Stimulated activated CD8-positive, alpha-beta memory T cell treated with anti-CD3 and anti-CD28 coated beads, Interleukin-4, amount 100 ng/mL, for 24 hours (primary cell): Measurements from ENCODE around the gene LAMP1.
"Not testable (repeated sequence)": the region's sequence is repeated elsewhere in the genome, so short reads cannot be mapped to it uniquely, and the experiment has no call there.

Experiments
- DNase-seq: peaks from one replicate; pipeline ENCODE4 v3.0.0-alpha.2; 2020; ENCODE audit warnings: low read depth

Gene LAMP1

DNA sequence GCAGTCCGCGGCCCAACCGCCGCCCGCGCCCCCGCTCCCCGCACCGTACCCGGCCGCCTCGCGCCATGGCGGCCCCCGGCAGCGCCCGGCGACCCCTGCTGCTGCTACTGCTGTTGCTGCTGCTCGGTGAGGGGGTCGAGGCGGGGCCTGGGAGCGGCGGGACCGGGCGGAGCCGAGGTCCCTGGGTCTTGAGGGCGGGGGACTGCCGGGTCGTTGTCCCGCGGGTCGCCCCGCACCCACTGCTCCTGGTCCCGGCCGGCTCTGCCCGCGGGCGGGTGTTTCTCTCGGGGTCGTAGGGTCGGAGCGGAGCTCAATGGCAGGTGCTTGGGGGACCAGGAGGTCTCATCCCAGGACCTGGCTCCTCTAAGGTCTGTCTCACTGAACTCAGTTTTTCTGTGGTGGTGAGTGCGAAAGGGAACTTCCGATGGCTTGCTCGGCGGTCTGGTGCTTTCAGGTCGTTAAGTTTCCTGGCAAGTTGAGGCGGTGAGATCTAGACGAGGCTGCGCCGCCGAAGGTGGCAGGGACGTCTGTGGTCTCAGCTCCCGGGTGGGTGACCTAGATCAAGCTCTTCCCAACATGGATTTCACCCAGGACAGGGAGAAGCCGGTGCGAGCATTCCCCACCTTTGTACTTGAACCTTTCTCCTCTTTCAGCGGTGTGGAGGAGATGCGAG lies 467 bp downstream of the LAMP1 start:
- peak; percentile 33 for DNase-seq

DNA sequence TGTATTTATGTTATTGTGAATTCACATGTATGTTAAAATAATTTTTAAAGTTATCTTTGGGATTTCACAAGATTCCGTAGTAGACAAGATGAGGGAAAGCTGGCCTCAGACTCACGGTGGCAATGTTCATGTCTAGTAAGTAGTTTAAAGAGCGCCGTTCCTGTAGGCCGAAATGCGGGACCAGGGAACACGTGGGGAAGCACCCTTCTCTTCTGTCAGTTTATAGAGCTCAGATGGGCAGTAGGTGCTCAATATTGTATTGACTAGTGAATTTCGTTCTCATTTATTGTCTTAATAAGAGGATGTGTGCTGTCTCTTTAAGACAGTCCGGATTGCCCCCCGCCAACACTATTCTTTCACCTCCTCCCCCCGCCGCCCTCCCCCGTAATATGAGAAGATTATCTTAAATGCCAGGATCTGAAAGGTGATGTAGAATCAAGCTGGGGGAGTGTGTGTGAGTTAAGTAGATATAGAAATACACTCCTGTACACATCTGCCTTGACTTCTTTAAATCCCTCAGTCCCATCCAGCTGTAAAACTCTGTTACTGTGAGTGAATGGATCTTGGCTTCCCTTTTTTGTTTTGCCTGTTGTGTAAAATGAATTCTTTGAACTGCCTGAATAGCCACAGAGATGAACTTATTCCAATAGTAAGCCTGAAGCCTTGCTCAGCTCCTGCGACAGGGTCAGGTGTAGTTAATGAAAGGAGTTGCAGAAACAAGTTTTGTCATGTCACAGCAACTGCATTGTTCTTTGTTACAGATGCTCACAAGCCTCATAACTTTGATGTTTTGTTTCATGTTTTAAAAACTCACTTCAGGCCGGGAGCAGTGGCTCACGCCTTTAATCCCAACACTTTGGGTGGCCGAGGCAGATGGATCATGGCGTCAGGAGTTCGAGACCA lies 1.3 kb downstream of the LAMP1 start:
- no peak for DNase-seq

DNA sequence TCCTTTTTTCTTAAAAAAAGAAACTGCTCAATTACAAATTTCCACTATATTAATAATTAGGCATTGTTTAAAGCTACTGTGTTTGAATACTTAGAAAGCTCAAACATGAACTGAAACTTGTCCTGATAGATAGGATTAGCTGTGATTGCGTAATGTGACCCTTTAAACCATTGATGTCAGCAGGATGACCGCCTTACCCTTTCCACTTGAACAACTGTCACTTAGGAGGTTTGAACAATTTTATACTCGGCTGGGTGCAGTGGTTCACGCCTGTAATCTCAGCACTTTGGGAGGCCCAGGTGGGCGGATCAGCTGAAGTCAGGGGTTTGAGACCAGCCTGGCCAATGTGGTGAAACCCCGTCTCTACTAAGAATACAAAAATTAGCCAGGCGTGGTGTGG lies 2.9 kb downstream of the LAMP1 start:
- DNase-seq, result no peak

DNA sequence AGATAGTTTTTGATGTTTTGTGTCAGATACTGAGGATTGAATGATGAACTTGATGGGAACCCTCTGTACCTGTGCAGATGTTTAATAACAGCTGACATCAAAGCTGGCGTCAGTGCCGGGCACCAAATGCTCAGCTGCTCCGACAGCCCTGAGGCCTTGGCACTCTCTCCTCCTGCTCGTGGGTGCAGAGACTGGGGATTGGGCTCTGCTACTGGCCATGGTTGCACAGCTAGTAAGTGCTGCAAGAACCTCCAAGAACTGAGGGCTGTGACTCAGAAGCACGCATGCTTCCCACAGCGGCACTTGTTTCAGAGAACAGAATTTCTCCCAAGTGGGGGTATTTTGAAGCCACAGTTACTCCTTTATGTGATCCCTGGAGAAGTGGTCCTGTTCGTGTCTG lies 5.9 kb downstream of the LAMP1 start:
- DNase-seq, result no peak

DNA sequence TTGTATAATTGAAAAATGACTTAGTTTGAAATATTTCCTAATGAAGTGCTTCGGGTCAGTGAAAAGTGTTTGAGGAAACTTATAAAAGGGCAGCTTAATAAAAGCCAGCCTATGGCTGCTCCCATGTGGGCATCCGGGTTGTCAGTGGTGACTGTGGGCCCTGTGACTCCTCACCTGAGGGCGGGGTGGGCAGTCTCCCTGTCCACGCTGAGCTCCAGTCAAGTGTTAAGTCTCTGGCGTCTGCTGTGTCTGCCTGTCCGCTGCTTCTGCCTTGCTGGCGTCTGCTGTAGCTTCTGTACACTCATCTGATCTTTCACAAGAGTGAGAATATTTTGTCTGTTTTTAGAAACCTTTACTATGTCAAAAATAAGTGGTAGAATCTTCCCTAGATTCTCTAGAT lies 7.1 kb downstream of the LAMP1 start:
- no peak for DNase-seq

DNA sequence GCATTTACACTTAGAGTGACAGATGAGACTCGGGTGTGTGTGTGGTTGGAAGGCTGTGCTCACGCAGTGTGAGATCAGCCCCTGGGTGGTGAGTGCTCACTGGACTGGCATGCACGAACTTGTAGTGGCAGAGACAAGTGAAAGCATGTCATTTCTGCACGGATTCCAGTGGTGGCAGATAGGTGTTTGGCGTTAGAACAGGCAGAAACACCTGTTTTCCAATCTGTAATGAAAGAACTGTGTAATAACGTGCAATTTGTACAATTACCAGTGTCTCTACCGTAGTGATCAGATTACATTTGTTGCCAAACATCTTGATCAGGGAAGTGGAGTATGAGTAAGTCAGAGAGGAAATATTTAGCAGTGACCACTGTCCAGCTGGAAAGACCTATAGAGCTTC lies 8.2 kb downstream of the LAMP1 start:
- no peak for DNase-seq

DNA sequence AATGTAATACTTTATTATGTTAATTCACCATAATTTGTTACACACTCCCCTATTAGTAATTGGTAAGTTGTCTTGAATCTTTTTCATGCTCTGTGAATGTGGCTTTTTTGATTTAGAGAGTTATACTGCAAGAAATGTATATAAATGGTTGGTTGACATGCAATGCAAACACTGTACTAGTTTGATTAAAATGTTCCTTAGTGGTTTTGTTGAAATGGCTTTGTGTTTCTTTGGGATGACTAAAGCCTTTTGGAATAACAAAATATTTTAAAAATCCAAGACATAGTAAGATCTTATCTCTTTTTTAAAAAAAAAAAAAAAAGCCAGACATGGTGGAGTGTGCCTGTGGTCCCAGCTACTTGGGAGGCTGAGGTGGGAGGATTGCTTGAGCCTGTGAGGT lies 10.5 kb downstream of the LAMP1 start:
- DNase-seq, result no peak

DNA sequence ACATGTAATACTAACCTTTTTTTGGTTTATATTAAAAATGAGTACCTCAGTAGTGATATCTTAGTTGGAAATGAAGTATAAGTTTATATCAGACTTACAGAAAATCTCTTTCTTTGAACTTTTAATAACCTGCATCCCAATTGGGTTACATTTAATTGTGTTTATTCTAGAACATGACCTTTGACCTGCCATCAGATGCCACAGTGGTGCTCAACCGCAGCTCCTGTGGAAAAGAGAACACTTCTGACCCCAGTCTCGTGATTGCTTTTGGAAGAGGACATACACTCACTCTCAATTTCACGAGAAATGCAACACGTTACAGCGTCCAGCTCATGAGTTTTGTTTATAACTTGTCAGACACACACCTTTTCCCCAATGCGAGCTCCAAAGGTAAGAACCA lies 12.4 kb downstream of the LAMP1 start:
- no peak for DNase-seq

DNA sequence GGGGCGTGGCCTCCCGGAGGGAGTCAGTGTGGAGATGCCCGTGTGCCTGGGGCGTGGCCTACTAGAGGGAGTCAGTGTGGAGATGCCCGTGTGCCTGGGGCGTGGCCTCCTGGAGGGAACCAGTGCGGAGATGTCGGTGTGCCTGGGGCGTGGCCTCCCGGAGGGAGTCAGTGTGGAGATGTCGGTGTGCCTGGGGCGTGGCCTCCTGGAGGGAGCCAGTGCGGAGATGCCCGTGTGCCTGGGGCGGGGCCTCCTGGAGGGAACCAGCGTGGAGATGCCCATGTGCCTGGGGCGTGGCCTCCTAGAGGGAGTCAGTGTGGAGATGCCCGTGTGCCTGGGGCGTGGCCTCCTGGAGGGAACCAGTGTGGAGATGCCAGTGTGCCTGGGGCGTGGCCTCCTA lies 17.1 kb downstream of the LAMP1 start:
- not testable (repeated sequence) for DNase-seq

DNA sequence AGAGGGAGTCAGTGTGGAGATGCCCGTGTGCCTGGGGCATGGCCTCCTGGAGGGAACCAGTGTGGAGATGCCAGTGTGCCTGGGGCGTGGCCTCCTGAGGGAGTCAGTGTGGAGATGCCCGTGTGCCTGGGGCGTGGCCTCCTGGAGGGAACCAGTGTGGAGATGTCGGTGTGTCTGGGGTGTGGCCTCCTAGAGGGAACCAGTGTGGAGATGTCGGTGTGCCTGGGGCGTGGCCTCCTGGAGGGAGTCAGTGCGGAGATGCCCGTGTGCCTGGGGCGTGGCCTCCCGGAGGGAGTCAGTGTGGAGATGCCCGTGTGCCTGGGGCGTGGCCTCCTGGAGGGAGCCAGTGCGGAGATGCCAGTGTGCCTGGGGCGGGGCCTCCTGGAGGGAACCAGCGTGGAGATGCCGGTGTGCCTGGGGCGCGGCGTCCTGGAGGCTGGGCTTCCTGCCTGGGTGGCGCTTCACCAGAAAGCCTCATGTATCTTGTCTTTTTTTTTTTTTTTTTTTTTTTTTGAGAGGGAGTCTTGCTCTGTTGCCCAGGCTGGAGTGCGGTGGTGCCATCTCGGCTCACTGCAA lies 17.9 kb downstream of the LAMP1 start:
- not testable (repeated sequence) for DNase-seq

DNA sequence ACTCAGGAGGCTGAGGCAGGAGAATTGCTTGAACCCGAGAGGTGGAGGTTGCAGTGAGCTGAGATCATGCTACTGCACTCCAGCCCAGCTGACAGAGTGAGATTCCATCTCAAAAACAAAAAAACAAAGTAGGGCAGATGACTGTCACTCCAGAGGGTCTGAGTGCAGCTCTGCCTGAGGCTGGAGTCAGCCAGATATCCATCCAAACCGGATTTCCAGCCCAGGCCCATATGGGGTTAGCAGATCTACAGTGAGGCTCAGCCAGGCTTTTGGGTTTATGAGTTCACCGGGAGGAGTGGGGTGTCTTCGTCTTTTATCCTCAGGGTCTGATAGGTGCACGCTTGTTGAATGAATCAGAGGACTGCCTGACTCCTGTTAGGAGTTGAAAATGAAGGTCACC lies 19.0 kb downstream of the LAMP1 start:
- no peak for DNase-seq

DNA sequence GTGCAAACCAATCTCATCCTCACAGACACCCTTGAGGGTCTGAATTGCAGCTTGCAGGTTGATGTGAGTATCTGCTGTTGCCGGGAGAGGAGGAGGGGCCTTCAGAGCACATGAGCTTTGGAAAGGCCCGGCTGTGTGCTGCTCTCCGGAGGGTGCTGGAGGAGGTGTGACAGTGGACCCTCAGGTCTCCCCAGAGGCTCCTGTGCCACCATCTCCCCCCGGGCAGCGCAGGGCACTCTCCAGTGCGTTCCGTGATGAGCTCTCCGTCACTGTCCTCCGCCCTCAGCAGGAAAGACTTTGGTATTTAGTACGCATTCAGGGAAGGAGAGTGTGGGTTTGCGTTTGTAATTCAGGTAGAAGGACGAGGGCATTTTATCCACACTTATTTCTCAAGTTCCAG lies 20.0 kb downstream of the LAMP1 start:
- DNase-seq, result no peak

DNA sequence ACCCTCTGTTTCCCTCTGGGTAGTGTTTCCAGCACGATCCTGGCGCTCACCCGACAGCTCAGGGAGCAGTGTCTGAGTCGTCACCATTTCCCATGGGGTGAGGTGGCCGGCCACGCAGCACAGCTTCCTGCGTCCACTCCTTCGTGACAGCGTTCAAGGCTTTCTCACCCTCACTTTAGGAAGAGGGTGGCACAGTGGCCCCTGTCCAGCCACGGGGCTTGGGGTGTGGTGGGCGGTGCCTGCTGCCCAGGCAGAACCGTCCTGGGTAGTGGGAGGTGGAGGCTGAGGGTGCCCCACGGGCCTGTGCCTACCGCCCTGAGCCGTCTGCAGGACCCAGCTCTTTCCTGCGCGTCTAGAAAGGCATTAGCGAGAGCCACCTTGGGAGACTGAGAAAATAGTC lies 21.9 kb downstream of the LAMP1 start:
- DNase-seq, result no peak

DNA sequence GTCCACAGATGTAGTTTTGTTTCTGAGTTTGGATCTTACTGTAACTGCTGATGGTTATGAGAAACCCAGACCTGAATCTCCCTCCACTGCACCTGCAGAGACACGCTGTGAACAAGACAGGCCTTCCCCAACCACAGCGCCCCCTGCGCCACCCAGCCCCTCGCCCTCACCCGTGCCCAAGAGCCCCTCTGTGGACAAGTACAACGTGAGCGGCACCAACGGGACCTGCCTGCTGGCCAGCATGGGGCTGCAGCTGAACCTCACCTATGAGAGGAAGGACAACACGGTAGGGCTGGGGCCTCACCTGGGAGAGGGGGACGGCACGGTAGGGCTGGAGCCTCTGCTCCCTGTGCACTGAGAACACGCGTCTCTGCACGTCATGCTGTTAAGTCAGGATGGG lies 22.3 kb downstream of the LAMP1 start:
- no peak for DNase-seq

DNA sequence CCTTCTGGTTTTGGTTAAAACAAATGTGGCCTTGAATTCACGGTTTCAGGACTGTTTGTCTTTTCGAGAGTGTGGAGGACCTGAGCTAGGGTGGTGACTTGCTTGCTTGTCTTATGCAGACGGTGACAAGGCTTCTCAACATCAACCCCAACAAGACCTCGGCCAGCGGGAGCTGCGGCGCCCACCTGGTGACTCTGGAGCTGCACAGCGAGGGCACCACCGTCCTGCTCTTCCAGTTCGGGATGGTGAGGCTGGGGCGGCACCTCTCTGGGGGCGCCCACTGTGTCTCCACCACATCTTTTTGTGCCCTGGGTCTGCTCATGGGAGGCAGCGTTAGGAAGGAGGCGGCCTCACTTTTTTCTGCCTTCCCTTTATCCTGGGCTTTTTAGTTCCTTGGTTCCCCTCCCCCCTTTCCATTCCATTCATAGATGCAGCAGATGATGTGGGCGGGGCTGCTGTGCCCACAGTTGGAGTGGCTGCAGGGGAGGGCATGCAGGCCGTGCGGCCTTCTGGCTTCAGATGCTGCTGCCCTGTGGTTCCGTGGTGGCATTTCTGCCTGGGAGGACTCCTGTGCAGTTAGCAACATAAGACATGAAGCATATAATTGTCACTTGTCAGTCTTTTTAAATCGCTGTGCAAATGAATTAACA lies 23.3 kb downstream of the LAMP1 start:
- no peak for DNase-seq

DNA sequence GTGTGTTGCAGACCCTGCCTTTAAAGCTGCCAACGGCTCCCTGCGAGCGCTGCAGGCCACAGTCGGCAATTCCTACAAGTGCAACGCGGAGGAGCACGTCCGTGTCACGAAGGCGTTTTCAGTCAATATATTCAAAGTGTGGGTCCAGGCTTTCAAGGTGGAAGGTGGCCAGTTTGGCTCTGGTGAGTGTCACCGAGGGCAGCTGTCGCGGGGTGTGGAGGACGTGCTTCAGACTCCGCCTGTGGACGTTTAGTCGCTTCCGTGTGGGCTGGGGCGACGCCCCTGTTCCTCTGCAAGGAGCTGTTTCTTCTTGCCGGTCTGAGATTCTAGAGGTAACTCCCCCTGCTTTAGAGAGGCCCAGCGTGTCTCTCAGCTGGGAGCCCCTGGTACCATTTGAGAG lies 24.5 kb downstream of the LAMP1 start:
- no peak for DNase-seq

DNA sequence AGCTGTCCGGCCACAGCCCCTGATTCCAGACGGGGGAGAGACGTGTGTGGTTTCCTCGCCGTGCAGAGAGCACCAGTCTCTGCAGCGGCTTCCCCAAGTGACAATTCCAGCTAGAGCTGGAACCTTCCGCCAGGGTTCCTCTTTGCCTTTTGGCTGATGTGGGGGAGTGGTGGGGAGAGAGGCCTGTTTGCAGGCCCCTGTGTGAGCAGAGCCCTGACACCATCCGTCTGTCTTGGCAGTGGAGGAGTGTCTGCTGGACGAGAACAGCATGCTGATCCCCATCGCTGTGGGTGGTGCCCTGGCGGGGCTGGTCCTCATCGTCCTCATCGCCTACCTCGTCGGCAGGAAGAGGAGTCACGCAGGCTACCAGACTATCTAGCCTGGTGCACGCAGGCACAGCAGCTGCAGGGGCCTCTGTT lies 25.0 kb downstream of the LAMP1 start:
- DNase-seq, result no peak

DNA sequence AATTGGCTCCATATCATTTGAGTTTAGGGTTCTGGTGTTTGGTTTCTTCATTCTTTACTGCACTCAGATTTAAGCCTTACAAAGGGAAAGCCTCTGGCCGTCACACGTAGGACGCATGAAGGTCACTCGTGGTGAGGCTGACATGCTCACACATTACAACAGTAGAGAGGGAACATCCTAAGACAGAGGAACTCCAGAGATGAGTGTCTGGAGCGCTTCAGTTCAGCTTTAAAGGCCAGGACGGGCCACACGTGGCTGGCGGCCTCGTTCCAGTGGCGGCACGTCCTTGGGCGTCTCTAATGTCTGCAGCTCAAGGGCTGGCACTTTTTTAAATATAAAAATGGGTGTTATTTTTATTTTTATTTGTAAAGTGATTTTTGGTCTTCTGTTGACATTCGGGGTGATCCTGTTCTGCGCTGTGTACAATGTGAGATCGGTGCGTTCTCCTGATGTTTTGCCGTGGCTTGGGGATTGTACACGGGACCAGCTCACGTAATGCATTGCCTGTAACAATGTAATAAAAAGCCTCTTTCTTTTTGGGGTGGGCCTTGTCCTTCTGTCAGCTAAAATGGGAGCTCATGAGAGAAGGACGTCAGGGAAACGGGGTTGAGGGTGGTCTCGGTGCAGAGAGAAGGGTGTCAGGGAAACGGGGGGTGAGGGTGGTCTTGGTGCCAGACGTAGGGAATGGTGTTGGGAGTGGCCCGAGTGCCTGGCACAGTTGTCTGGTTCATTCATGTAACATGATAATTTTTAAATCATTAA lies 26.0 kb downstream of the LAMP1 start:
- no peak for DNase-seq

DNA sequence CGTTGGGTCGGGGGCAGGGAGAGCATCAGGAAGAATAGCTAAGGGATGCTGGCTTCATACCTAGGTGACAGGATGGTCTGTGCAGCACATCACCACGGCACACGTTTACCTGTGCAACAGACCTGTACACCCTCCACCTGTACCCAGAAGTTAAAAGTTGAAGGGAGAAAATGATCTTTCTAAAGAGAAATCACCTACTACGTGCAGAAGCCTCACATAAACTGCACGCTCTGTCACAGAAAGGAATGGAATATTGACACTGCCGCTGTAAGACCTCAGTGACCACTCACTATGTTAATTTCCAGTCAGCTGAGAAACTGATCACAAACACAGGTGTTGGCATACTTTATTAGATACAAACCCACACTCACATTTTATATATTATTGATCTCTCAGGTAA lies 26.8 kb downstream of the LAMP1 start:
- no peak for DNase-seq

DNA sequence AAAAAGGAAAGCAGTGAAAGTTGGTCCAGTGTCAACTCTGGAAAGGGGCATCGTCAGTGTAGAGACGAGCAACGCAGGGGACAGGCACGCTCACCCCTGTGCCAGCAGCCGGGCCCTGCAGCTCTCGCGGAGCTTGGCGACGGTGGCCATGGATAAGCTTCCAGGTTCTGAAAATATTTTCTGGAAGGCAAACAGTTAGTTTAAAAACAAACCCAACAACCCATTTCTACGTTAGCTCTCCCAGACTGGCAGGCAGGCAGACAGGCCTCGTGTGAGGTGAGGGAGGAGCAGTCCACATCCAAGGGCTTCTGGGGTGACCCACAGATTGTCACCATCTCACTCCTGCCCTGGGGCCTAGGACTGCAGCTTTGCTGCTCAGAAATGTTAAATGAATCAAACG lies 27.4 kb downstream of the LAMP1 start:
- no peak for DNase-seq

DNA sequence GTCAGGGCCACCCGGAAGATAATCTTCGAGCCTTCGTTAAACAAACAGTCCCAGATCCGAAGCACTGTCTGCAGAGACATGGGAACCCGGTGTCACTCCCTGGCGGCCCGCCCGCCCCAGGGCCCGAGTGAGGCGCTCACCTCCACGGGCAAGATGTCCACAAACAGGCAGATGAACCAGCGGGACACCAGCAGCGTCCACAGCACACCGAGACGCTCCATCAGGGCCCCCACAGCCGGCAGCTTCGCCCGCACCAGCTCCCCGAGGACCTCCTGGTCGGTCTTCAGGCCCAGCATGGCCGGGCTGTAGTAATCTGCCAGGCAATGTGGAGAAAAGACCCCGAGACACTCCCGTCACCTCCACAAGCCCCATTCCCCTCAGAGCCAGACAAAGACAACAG lies 28.7 kb downstream of the LAMP1 start:
- no peak for DNase-seq

DNA sequence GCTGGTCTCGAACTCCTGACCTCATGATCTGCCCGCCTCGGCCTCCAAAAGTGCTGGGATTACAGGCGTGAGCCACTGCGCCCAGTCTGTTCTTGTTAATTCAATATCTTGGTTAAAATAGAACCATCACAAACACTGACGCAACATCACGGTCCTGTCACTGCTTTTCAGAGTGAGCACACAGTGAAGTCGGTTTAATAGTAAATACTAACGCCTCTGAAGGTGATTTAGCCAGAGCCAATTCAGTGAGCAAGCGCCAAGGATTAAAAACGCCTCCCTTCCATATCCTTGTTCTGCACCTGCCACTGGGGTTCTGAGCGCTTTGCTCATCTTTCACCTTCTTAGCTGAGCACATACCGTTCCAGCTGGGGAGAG lies 30.3 kb downstream of the LAMP1 start:
- DNase-seq, result no peak
